Mononuclear cell (primary cell): ENCODE results near the gene RHCG. TPM values are rescaled to one million over a fixed set of nuclear protein-coding genes. Genes with fewer than 3 reads are reported as not detected.

Experiments
- H3K27me3 ChIP-seq: 2 replicates; pipeline ENCODE4 v1.6.0; 2011; ENCODE audit warnings: low read length, control low read depth; ENCODE audit not compliant: insufficient read depth
- H3K4me1 ChIP-seq: 2 replicates; pipeline ENCODE4 v1.5.1; 2011; ENCODE audit warnings: mild to moderate bottlenecking, low read length, control low read depth; ENCODE audit not compliant: insufficient read depth
- H3K4me3 ChIP-seq: 2 replicates; pipeline ENCODE4 v1.5.1; 2011; ENCODE audit warnings: mild to moderate bottlenecking, low read length, moderate library complexity
- H3K9me3 ChIP-seq: 2 replicates; pipeline ENCODE4 v1.5.1; 2011; ENCODE audit warnings: low read depth, mild to moderate bottlenecking, control low read depth, low read length
- total RNA-seq: library from RNA; depleted of rRNA; stranded (reverse); fragments of >200 nt; gene quantifications from one replicate; pipeline ENCODE4 v1.2.3, GENCODE V29; 2012

The RHCG gene
- total RNA-seq, 1 donor = not detected

DNA sequence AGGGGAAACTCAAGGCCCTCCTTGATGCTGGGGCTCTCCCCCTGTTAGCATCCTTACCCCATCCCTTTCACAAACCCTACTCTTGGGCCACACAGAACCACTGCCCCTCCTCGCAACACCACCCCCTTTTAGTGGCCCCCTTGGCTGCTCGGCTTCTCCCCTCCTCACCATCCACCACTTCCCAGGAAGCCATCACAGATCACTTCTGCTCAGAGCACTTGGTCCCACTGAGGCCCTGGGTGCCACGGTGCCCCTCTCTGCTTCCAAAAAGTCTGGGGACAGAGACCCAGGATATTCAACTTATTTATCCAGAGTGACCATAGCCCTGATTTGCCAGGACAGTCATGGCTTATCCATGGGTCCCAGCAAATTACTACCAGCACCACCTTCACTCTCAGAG is 2.4 kb downstream of the RHCG start:
- H3K27me3 ChIP-seq = peaks cover 38% of the 10 kb centered on the region
- no peaks in the 10 kb centered on the region for H3K9me3 ChIP-seq

GRCh38 chr15:89492934-89493631 is 3.3 kb downstream of the RHCG start:
- H3K27me3 ChIP-seq = peaks cover 35% of the 10 kb centered on the region
- no peaks in the 10 kb centered on the region for H3K9me3 ChIP-seq
- H3K4me1 ChIP-seq = peaks cover 7% of the 10 kb centered on the region
- no peak overlapping the region for H3K4me3 ChIP-seq

More for the DNA sequence above, 2.4 kb downstream of the RHCG start:
- H3K4me1 ChIP-seq = peaks cover 7% of the 10 kb centered on the region
- no peak overlapping the region for H3K4me3 ChIP-seq

DNA sequence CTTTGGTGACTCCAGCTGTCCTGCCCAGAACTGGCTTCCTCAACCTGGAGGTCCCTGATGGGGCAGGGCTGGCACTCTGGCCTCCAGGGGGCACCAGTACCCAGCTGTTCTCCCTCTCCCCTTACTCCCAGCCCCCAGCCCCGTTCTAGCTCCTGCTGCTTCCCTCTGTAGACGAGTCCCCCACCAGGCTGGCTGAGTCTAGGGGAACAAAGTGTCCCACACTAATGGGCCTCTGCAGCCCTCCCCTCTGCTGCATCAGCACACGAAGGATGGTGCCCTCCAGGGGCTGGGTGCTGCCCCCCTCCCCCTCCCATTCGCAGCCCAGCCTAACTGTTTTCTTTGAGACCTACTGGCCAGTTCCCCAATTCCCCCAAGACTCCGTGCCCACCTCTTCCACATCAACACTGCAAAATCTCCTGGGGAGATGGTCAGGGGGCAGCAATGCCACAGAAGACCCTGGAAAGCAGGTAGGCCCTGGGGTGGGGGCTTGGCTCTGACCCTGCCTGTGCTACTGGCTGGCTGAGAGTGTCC is 4.2 kb downstream of the RHCG start:
- Histone ChIP-seq H3K4me3 (no peak overlapping the region), H3K4me1 (peaks cover 7% of the 10 kb centered on the region), H3K9me3 (no peaks in the 10 kb centered on the region), H3K27me3 (peaks cover 32% of the 10 kb centered on the region)

DNA sequence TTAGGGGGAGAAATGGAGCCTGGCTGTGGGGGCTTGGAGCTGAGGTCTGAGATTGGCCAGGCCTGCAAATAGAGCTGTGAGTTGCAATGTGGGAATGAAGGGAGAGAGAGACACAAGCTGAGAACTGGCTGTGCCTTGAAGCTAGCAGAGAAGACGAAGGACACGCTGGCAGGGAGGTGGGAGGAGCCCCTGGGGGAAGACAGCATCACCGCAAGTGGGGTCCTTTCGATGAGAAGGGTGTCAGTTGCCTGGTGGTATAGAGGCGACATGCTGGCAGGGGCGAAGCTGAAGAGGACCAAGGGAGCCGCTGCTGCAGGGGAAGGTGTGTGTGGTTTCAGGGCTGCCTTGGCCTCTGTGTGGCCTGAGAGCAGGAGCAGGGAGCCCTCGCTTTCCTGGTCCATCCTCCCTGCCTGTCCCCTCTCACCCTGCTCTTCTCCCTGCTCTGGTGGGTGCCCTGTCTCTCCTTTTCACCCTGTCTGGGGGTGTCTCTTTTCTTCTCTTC is 5.5 kb downstream of the RHCG start:
- H3K4me1 ChIP-seq = no peaks in the 10 kb centered on the region
- peaks cover 21% of the 10 kb centered on the region for H3K27me3 ChIP-seq
- H3K9me3 ChIP-seq = no peaks in the 10 kb centered on the region

DNA sequence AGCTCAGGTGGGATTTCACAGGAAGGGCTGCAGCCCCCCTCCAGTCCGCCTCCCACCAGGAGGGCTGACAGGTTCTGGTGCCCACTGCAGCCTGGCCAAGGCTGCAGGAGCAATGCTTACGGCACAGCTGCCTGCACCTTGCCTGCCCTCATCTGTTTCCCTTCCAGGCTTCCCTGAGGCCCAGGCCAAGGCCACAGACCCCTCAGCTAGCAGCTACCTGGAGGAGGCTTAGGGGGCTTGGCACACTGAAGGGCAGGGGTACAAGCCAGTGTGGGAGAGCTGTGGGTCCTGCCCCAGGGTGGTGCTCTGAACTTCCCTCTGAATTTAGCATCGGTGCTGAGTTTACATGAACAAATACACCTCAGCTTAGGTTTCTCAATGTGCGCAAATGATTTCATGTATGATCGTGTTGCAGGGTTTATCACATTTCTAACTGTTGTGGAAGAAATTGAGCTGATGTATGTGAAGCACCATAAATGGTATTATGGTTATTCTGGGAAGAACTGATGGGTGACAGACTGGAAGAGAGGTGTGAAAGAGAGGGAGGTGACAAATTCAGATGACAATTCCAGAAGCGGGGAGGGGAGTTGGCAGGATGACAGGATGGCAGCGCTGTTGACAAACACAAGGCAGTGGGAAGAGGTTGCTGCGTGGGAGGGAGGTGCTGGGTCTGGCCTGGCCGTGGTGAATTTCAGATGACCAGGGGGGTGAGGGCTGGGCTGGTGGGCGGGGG is 6.1 kb downstream of the RHCG start:
- H3K4me3 ChIP-seq = no peak overlapping the region
- no peaks in the 10 kb centered on the region for H3K4me1 ChIP-seq
- no peaks in the 10 kb centered on the region for H3K9me3 ChIP-seq
- peaks cover 14% of the 10 kb centered on the region for H3K27me3 ChIP-seq

More for the DNA sequence above, 5.5 kb downstream of the RHCG start:
- H3K4me3 ChIP-seq = no peak overlapping the region

GRCh38 chr15:89489376-89489775 is 7.0 kb downstream of the RHCG start:
- peaks cover 7% of the 10 kb centered on the region for H3K27me3 ChIP-seq
- no peaks in the 10 kb centered on the region for H3K9me3 ChIP-seq
- H3K4me3 ChIP-seq = no peak overlapping the region
- no peaks in the 10 kb centered on the region for H3K4me1 ChIP-seq

GRCh38 chr15:89487791-89488190 is 8.6 kb downstream of the RHCG start:
- Histone ChIP-seq H3K9me3 (no peaks in the 10 kb centered on the region), H3K4me1 (no peaks in the 10 kb centered on the region), H3K27me3 (peaks cover 5% of the 10 kb centered on the region), H3K4me3 (no peak overlapping the region)

DNA sequence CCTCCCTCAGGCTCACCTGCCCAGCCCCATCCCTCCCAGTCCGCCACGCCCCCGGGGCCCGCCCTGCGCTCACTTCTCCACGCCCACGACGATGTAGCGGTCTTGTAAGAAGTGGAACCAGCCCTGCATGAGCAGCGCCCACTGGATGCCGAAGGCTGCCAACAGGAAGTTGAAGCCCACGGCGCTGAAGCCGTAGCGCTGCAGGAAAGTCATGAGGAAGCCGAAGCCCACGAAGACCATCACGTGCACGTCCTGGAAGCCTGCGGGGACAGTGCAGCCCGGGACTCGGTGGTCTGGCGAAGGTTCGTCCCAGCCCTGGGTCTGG is 9.7 kb downstream of the RHCG start:
- Histone ChIP-seq H3K27me3 (peaks cover 5% of the 10 kb centered on the region), H3K9me3 (no peaks in the 10 kb centered on the region), H3K4me1 (no peaks in the 10 kb centered on the region), H3K4me3 (no peak overlapping the region)

DNA sequence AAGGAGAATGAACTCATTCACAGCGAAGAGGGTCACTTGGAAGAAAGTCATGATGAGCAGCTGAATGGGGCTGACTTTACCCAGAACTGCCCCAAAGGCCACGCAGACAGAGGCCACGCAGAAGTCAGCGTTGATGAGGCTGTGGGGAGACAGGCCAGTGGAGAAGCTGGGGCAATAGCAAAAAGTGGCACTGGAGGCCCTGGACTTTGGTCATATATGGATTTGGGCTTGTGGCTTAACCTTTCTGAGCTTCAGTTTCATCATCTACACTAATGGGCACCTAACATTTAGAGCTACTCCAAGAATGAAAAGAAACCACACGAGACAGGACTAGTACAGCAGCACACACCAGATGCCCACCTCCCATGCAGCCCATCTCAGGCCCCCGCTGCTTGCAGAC is 13.3 kb downstream of the RHCG start:
- Histone ChIP-seq H3K27me3 (peaks cover 5% of the 10 kb centered on the region), H3K4me1 (no peaks in the 10 kb centered on the region)

DNA sequence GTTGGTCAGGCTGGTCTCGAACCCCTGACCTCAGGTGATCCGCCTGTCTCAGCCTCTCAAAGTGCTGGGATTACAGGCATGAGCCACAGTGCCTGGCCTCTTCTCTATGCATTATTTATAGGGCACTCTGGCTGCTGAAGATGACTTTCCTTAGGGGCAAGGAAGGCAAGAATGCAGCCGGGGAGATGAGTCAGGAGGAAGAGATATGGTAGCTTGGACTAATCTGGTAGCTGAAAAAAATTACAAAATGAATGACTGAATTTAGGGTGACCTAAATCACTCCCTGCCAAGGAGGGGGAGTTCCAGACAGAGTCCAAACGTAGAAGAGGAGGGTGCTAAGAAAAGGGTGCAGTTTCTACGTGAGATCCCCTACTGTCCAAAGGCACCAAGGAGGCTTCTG is 14.2 kb downstream of the RHCG start:
- Histone ChIP-seq H3K4me1 (no peaks in the 10 kb centered on the region), H3K9me3 (no peaks in the 10 kb centered on the region), H3K4me3 (no peak overlapping the region), H3K27me3 (peaks cover 1% of the 10 kb centered on the region)

More for the DNA sequence above, 13.3 kb downstream of the RHCG start:
- Histone ChIP-seq H3K4me3 (no peak overlapping the region), H3K9me3 (no peaks in the 10 kb centered on the region)

DNA sequence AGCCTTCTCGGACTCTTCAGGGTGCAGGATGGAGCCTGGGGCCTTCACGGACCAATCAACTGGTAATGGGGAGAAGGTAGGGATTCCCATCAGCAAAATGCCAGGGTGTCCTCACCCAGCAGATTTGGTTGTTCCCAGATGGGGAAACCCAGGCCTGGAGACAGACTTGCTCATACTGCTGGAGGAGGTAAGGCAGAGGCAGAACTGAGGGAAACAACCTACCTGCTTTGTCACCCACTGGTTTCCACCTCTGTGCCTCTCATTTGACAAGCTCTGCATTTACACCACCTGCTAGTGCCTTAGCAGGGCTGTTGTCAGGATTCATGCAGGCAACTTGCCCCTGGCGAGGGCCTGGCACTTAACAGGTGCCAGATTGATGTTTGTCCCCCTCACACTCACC is 15.9 kb downstream of the RHCG start:
- H3K4me3 ChIP-seq = no peak overlapping the region
- H3K9me3 ChIP-seq = no peaks in the 10 kb centered on the region
- no peaks in the 10 kb centered on the region for H3K27me3 ChIP-seq
- no peaks in the 10 kb centered on the region for H3K4me1 ChIP-seq

- Histone ChIP-seq H3K27me3 (no peaks in the 10 kb centered on the region), H3K9me3 (no peaks in the 10 kb centered on the region), H3K4me1 (no peaks in the 10 kb centered on the region), H3K4me3 (no peak overlapping the region)
Measured at GRCh38 chr15:89479173-89479572, 17.2 kb downstream of the RHCG start.

DNA sequence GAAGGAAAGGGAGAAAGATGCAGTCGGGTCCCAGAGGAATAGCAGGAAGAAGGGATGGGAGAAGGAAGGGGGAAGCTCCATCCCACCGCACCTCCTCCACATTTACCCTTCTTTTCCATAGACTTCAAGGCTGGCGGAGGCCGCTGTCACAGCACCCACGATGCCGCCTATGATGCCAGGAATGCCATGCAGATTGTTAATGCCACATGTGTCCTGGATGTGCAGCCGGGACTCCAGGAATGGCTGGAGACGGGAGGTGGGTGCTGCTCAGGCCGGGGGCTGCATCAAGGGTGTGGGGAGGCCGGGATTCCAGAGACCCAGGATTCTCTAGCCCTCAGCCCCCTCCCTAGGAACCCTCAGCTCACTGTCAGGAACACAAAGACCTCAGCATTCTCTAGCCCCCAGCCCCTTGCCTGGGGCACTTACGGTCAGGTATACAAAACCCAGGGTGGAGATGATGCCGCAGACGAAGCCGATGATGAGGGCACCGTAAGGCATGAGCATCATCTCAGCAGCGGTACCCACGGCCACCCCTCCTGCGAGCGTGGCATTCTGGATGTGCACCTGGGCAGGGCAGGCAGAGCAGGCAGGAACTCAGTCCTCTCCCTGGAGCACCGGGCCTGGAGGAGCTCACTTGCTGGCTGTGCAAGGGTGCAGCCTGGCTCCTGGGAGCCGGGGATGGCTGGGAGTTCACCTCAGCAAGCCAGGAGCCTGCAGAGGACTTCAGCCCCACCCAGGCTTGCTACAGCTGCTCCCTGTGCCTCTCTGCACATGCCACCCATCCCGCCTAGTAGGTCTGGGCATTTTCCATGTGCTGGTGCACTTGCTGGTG is 18.8 kb downstream of the RHCG start:
- H3K27me3 ChIP-seq = no peaks in the 10 kb centered on the region
- no peak overlapping the region for H3K4me3 ChIP-seq
- H3K4me1 ChIP-seq = no peaks in the 10 kb centered on the region
- no peaks in the 10 kb centered on the region for H3K9me3 ChIP-seq

- Histone ChIP-seq H3K9me3 (no peaks in the 10 kb centered on the region), H3K27me3 (peaks cover 7% of the 10 kb centered on the region), H3K4me1 (no peaks in the 10 kb centered on the region), H3K4me3 (no peak overlapping the region)
Measured at GRCh38 chr15:89475661-89476060, 20.7 kb downstream of the RHCG start.

DNA sequence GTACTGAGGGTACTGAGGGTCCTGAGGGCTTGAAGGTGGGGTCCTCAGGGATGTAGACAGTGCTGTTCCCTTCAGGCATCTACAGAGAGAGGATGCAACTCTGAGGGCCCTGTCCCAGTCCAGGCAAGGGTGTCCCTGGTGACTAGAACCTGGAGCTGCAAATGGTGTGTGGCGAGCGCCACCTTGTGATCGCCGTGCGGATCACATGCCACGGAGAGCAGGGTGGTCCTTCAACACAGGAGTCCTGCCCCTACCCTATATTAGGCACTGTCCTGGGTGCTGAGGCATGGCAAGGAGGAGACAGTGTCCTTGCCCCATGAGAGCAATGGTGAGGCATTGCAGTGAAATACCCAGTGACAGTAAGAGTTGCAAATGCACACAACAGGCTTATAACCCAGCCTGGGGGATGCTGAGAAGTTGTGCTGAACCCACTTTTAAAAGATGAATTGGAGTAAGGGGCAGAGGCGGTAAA is 23.6 kb downstream of the RHCG start:
- Histone ChIP-seq H3K9me3 (no peaks in the 10 kb centered on the region), H3K4me1 (no peaks in the 10 kb centered on the region), H3K27me3 (peaks cover 16% of the 10 kb centered on the region), H3K4me3 (no peak overlapping the region)
